Activated CD4-positive, alpha-beta T cell treated with anti-CD3 and anti-CD28 coated beads, Interleukin-2, amount 50 U/mL, for 4 hours (primary cell): ENCODE results near the gene MAGEB4.
"Not testable (repeated sequence)": the region's sequence is repeated elsewhere in the genome, so short reads cannot be mapped to it uniquely, and the experiment has no call there.

Source experiments
- DNase-seq, 2 experiments: peaks; one replicate each; pipeline ENCODE4 v3.0.0-alpha.2; 2020

Gene MAGEB4, protein sequence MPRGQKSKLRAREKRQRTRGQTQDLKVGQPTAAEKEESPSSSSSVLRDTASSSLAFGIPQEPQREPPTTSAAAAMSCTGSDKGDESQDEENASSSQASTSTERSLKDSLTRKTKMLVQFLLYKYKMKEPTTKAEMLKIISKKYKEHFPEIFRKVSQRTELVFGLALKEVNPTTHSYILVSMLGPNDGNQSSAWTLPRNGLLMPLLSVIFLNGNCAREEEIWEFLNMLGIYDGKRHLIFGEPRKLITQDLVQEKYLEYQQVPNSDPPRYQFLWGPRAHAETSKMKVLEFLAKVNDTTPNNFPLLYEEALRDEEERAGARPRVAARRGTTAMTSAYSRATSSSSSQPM

DNA sequence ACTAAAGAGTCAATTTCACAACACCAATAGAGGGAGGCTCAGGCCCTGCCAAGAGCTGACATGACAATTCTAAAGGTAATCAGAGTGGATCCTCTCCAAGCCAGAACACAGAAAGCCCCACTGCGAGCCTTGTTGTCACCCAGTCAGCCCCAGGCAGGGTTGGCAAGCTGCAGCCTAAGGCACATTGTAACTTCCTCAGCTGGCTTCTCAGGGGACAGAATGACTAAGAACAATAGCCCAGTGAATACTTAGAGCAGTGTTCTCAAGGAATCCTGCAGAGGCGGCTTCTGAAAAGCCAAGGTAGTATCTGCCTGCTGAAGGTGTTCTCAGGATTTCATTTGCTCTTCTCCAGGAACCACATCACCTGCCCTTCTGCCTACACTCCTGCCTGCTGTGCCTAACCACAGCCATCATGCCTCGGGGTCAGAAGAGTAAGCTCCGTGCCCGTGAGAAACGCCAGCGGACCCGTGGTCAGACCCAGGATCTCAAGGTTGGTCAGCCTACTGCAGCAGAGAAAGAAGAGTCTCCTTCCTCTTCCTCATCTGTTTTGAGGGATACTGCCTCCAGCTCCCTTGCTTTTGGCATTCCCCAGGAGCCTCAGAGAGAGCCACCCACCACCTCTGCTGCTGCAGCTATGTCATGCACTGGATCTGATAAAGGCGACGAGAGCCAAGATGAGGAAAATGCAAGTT lies at the start of gene MAGEB4:
Gene MAGEB4 (plus strand): TSS at position 277 of the 692 bp plus-strand sequence. CDS start 136 bp downstream, at position 413.
- DNase-seq, result no peak

DNA sequence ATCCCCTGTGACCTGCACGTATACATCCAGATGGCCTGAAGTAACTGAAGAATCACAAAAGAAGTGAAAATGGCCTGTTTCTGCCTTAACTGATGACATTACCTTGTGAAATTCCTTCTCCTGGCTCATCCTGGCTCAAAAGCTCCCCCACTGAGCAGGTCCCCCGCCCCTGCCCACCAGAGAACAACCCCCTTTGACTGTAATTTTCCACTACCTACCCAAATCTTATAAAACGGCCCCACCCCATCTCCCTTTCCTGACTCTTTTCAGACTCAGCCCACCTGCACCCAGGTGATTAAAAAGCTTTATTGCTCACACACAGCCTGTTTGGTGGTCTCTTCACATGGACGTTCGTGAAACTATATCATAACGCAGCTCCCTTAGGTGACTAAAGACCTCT lies 47.9 kb upstream of the MAGEB4 start:
- not testable (repeated sequence) for DNase-seq

DNA sequence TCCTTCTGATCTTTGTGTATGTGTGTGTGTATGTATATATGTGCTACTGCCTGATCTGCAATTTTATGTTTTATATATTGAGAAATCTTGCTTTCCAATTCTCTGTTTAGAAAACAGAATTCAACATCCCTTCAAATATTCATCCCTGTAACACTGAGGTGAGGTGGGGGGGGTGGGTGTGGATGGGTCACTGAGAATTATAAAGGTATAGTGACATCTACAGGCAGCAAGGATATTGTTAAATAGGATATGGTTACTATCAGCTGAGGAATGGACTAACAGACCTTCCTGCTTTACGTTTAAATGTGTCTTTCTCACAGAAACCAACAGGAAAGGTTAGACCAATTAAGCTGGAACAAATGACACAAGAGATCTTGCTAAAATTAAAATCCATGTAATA lies 45.5 kb upstream of the MAGEB4 start:
- no peak for DNase-seq

DNA sequence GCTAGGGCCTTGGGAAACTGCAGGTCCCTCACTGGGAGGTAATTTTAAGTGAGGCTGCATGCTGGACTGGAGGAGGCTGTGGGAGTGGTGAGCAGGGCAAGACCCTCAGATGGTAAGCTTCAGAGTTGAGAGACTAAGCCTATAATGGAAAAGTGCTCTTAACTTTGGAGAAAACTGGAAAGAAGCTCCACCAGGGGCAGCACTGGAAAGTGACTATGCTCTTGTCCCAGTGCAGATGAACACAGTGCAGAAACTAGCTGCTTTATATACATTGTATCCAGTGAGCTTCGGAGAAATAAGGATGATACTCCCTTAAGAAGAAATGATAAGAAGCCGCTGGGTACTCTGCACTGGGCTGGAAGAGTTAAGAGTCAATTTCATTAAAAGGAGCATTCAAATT lies 29.6 kb upstream of the MAGEB4 start:
- DNase-seq, result no peak

DNA sequence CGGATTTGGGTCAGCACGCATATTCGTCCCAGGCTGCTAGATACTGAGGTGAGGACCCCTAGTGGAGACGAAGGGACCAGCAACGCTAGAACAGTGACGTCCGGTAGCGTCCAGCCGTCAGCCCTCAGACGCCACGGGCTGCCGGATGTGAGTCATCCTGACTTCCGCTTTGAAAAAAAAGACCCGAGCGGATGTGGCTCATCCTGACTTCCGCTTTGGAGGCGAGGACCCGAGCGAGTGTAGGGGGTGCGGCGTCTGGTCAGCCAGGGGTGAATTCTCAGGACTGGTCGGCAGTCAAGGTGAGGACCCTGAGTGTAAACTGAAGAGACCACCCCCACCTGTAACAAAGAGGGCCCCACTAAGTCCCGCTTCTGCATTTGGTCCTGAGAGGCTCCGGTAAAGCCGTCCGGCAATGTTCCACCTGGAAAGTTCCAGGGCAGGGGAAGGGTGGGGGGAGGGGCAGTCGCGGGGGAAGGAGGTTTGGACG lies 26.4 kb upstream of the MAGEB4 start, which contains the start of gene MAGEB2:
Gene MAGEB2 (plus strand): TSS at position 207 of the 487 bp plus-strand sequence. CDS start 3,018 bp downstream, outside the sequence.
- DNase-seq, result no peak

DNA sequence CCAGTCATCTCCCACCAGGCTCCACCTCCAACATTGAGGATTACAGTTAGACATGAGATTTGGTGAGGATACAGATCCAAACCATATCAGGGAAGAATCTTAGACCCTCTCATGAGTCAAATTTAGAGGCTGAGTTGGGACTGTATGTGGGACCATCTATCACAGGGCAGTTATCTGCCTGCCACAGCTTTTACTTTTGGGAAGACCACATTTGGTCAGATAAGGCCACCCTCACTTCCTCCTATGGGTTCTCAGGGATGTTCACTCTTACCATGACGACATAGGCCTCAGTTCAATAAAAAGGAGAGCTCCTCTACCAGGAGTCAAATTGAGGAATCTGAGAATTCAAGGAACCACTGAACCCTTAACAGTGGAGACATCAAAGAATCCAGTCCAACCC lies 24.3 kb upstream of the MAGEB4 start:
- no peak for DNase-seq

DNA sequence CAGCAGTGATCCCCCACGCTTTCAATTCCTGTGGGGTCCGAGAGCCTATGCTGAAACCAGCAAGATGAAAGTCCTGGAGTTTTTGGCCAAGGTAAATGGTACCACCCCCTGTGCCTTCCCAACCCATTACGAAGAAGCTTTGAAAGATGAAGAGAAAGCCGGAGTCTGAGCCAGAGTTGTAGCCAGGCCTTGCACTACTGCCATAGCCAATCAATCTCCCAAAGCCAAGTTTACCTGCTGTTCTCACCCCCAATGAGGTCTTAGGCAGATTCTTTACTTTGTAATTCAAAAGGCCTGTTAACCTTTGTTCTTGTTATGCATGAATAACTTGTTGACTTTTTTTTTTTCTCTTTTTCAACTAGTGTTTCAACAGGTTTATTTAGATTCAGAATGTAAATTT lies 22.4 kb upstream of the MAGEB4 start:
- no peak for DNase-seq

DNA sequence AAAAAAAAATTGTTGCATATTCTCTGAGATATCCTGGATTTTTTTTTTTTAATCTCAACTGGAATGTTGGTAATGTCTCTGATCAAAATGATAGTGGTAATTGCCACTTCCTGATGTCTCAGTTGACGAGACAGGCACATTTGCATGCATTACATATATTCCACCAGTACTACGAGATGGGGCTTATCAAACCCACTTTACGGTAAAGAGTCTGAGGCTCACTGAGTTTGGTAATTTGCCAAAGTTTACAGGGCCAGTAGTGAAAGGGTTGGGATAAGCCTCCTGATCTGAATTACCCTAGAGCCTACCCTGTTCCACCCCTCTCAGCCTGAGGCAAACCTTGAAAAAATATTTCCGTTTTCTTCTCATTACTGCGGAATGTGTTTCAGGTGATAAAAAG lies 21.1 kb upstream of the MAGEB4 start:
- DNase-seq, result no peak

DNA sequence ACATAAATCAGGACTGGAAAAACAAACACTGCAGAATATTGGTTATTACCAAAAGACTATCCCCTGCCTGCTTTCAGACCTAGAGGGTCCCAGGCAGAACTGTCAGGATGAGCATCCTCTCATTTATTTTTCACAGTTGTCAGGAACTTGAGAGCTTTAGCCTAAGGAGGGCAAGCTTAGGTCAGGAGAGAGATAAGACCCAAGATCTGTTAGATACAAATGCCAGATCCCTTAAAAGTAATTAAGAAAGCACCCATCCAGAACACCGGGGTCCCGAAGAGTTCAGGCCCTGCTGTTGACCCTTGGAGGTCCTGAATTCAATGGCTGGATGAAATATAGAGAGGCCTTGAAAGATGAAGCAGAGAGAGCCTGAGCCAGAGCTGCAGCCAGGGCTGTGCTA lies 17.3 kb upstream of the MAGEB4 start:
- no peak for DNase-seq

DNA sequence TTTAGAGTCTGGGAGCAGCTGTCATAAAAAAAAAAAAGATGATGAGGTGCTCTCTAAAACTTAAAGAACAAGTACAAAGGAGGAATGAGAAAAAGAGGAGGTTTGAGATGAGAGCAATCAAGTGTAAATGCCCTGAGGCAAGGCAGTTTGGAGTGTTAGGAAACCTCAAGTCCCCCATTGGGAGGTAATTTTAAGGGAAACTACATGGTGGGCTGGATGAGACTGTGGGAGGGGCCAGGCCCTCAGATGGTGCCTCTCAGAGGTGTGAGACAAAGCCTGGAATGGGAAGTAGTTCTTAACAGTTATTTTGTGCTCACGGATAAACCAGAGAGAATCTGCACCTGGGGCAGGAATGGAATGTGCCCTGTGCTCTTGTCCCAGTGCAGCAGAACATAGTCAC lies 13.3 kb upstream of the MAGEB4 start:
- DNase-seq, result no peak

DNA sequence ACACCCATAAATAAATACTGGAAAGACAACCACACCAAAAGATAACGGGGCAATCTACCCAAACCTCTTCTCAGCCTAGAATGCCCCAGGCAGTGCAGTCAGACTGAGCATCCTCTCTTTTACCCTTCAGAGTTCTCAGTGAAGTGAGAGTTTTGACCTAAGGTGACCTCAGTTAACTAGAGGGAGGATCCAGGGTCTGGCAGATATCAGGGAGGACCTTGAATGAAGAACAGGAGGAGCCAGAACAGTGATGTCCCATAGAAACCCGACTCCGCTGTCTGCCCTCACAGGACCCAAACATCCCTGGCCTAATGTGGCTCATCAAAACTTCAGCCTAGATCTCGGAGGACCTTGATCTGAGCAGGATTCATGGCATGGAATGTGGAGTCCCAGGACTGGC lies 11.4 kb upstream of the MAGEB4 start, which contains the start of gene MAGEB3:
Gene MAGEB3 (plus strand): TSS at position 263 of the 400 bp plus-strand sequence. CDS start 5,268 bp downstream, outside the sequence.
- no peak for DNase-seq

DNA sequence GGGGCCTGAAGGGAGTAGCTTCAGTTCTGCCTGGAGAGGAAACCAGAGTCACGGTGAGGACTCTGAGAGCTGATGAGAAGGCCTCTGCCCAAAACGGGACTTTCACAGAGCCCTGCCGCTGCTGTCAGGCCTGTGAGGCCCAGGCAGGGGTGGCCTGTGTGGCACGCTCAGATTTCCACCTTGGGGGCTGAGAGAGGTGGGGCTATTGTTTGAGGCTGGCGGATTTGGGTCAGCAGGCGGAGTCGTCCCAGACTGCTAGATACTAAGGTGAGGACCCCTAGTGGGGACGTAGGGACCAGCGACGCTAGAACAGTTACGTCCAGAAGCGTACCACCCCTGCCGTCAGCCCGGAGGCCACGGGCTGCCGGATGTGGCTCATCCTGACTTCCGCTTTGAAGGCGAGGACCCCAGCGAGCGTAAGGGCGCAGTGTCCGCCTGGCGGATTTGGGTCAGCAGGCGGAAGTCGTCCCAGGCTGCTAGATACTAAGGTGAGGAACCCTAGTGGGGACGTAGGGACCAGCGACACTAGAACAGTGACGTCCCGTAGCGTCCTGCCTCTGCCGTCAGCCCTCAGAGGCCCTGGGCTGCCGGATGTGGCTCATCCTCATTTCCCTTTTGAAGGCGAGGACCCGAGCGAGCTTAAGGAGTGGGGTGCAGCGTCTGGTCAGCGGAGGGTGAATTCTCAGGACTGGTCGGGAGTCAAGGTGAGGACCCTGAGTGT lies 5.1 kb downstream of the MAGEB4 start, which contains the start of gene MAGEB1:
Gene MAGEB1 (plus strand): TSS at position 378 of the 721 bp plus-strand sequence. CDS start 3,348 bp downstream, outside the sequence.
- DNase-seq, result no peak

DNA sequence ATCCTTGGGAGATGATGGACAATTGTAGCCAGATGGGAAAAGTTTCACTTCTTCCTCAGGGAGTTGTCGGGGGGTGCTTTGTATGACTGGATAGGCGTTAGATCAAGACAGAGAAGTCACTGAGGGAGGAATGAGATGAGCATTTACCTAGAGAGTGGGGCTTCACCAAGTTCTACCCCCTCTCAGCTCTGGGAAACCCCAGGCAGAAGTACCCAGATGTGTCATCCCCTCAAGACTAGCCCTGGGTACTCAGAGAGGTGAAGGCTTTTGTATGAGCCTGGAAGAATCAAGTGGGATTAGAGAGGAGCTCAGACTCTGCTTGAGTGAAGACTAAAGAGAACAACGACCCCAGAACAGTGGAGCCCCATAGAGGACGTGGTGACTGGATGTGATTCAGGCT lies 7.1 kb downstream of the MAGEB4 start:
- DNase-seq, result no peak

DNA sequence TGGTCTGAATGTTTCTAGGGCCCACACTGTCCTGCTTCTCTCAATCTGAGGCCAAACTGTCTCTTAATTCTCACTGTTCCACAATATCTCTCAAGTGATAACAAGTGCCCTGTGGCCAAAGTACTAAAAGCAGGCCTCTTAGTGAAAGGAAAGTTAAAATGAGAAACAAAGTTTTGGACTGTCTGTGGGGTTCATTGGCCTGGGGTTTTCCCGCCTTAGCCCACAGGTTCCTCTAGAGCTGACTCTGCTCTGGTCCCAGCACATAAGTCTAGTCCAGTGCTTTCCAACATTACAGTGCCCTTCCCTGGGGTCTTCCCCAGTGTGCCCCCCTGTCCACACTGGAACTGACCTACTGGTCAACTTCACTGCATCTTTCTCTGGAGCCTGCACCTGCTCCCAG lies 11.5 kb downstream of the MAGEB4 start:
- DNase-seq, result no peak

DNA sequence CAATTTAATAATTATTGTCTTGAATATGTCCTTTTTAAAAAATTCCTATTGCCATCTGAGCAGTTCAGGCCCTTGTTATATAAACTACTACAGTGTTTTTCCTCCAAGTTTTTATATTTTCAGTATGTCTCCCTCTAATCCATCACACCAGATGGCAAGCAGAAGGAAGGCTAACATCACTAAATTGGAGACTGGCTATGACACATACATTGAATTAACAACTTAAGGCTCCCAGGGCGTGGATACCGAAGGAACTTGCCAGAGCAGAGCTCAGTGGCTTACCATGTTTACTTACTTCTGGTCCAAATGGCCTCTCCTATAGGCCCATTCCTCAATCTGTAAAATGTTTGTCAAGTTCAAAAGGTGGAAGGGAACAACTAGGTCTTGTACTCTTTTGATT lies 18.1 kb downstream of the MAGEB4 start:
- no peak for DNase-seq

DNA sequence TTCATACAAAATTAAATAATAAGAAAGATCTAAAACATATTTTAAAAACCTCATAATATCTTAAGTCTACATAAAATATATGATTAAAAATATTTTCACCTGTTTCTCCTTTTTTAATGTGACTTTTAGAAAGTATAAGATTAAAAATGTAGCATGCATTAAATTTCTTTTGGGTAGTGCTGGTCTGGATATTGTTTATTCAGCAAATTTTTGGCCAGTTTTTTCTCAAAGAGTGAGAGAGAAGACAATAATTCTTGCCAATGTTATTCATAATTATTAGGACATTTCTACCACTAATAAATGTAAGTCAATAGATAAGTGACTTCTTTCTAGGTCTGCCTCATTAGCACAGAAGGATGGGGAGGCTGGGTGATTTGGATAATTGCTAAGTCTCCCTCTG lies 19.2 kb downstream of the MAGEB4 start:
- no peak for DNase-seq

DNA sequence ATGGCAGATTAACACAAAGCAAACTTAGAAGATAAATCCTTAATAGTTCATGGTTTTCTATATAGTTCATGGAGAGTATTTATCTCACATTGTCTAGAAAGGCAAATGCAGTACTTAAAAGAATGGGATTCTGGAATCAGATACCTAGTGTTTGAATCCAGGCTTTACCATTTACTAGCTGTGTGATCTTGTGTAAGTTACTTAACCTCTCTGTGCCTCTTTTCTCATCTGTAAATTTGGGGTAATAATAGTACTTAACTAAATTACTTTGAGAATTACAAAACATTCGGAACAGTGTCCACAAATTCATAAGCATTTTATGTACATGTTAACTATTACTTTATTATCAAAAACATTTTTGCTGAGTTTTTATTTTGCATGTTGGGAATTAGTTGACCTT lies 21.0 kb downstream of the MAGEB4 start:
- no peak for DNase-seq

DNA sequence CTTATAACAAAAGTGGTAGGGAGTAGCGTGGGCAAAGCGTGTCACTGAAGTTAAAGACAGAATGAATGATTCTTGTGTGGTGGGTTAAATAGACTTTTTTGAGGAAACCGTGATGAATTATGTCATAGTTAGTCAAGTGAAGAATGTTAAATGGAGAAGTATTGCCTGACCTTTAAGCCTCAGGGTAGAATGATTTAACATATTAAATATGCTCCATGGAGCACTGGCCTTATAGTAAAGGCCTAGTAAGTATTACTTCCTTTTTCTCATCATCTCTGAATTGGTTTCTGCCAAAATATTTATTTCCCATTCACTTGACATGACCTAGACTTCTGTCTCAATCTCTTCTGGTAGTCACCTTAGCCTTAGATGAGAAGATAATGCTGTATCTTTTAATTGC lies 28.8 kb downstream of the MAGEB4 start:
- no peak for DNase-seq

DNA sequence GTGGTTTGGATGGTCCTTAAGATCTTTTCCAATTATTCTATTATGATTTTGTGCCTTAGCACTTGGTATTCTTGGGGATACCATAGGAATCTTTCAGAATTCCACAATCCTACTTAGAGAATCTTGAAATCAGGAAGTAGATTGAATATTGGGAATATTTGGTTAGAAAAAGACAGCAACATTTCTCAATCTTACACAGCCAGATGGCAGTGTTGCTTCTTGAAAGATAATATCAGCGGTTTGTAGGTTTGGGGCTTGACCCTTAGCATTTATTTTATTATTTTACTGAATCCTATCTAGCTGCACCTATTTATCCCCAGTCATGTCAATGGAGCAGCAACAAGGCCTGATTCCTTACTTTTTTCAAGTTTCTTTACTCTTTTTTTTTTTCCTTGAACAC lies 33.7 kb downstream of the MAGEB4 start:
- DNase-seq, result no peak

DNA sequence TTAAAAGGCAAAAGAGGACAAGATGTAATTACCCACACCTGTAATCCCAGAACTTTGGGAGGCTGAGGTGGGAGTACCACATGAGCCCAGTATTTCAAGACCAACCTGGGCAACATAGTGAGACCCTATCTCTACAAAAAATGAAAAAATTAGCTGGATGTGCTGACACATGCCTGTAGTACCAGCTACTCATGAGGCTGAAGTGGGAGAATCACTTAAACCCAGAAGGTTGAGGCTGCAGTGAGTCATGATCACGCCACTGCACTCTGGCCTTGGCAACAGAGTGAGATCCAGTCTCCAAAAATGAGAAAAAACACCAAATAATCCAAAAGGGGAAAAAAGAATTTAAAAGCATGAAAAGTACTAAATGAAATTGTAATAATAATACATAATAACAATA lies 36.6 kb downstream of the MAGEB4 start:
- DNase-seq, result no peak

DNA sequence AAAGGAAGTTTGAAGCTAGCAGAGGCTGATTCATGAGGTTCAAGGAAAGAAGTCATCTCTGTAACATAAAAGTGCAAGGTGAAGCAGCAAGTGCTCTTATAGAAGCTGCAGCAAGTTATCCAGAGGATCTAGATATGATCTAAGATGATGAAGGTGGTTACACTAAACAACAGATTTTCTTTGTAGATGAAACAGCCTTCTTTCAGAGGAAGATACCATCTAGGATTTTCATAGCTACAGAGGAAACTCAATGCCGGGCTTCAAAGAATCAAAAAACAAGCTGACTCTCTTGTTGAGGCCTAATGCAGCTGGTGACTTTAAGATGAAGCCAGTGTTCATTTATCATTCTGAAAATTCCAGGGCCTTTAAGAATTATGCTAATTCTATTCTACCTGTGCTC lies 38.6 kb downstream of the MAGEB4 start:
- no peak for DNase-seq

DNA sequence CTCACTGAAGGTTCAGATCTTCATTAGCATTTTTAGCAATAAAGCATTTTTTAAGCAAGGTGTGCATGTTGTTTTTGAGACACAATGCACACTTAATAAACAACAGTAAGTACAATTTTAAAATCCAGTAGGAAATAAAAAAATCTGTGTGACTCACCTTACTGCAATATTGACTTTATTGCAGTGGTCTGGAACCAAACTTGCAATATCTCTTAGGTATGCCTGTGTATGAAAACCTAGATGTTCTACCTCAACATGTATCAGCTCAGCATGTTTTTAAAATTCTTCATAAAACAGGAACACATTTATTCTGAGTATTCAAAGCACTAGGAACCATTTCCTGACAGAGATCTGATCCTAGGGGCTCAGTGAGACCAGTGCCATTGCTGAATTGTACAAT lies 40.7 kb downstream of the MAGEB4 start:
- no peak for DNase-seq

DNA sequence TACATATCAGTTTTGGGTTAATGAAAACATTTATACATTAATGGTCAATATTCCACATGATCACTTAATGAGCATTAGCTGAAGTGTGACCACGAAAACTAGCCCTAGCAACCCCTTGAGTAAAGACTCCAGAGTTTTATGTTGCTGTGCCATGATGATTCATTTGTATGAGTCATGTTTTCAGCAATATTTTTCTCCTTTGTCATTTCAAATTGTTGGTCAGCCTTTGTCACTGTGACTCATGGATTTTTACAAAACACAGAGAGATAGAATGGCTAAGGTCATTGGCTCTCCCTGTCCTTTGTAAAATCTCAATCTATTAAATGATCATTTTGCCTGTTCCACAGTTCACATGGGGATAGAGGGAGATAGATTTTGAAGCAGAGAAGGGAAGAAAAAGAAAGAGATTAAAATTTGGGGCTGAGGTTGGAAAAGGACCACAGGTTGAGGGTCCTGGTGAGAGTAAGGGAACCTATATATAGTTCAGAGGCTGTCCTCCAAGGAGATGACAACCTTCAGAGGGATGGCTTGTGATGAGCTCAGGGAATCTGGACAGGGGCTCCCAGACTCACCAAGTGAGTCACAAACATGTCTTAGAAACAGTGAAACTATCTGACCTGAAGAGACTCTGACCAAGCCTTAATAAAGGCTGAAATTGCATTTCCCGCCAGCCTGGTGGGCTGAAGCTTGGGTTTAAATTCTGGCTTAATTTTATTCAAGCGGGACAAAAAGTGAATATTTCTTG lies 41.8 kb downstream of the MAGEB4 start:
- DNase-seq, result no peak
